Osteocyte (in vitro differentiated cells): ENCODE measurements around the gene USP15. TPM values are rescaled to one million over a fixed set of nuclear protein-coding genes. Genes with fewer than 3 reads are reported as not detected.

Experiments
- DNase-seq: peaks from one replicate; pipeline ENCODE4 v3.0.0; 2021; ENCODE audit warnings: mixed read lengths; ENCODE audit not compliant: unreplicated experiment; ENCODE audit errors: extremely low spot score
- H3K27ac Mint-ChIP-seq: one replicate; pipeline ENCODE4 v1.8.0; 2021; ENCODE audit warnings: mild to moderate bottlenecking, mixed read lengths; ENCODE audit not compliant: unreplicated experiment
- H3K27me3 Mint-ChIP-seq: one replicate; pipeline ENCODE4 v1.8.0; 2021; ENCODE audit warnings: mixed read lengths; ENCODE audit not compliant: unreplicated experiment
- H3K36me3 Mint-ChIP-seq: one replicate; pipeline ENCODE4 v1.8.0; 2021; ENCODE audit warnings: mixed read lengths; ENCODE audit not compliant: unreplicated experiment
- H3K4me1 Mint-ChIP-seq: one replicate; pipeline ENCODE4 v1.8.0; 2021; ENCODE audit warnings: mixed read lengths; ENCODE audit not compliant: unreplicated experiment
- H3K4me3 Mint-ChIP-seq: one replicate; pipeline ENCODE4 v1.8.0; 2021; ENCODE audit warnings: mild to moderate bottlenecking, moderate library complexity, mixed read lengths; ENCODE audit not compliant: unreplicated experiment
- H3K9me3 Mint-ChIP-seq: one replicate; pipeline ENCODE4 v1.8.0; 2021; ENCODE audit warnings: mixed read lengths; ENCODE audit not compliant: unreplicated experiment
- total RNA-seq: library from RNA; stranded (reverse); gene quantifications from 2 replicates; pipeline ENCODE4 v1.2.1, GENCODE V29; 2021
- TF ChIP-seq, protein P1 (sequence below): fragments of 200-600 bp; sonication (generic); IDR thresholded peaks from 2 replicates; pipeline ENCODE4 v1.5.0; 2021; ENCODE audit warnings: antibody characterized with exemption, mild to moderate bottlenecking, moderate library complexity

Gene USP15
- total RNA-seq, 1 donor from 2014 or later: 45.0 TPM

DNA sequence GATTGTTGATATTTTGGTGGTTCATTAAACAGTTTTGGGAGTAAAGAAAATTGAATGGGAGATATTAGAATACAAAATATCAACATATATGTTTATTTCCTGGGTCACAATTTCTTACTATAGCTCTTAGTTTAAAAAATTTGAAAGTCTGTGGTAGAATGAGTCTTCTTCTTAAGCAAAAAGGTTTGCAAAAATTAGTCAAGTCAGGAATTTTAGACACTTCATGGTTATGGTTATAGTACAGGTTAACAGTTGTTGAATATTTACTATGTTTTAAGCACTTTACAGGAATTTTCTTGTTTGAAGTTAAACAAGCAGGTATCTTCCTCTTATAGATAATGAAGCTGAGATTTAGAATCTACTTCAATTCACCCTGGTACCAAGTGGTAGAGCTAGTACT is 56.8 kb downstream of the USP15 start:
- no peak overlapping the region for H3K27ac Mint-ChIP-seq
- peaks cover 17% of the 10 kb centered on the region for H3K36me3 Mint-ChIP-seq
- no peak for DNase-seq
- H3K27me3 Mint-ChIP-seq: no peaks in the 10 kb centered on the region
- TF ChIP-seq, protein P1, sequence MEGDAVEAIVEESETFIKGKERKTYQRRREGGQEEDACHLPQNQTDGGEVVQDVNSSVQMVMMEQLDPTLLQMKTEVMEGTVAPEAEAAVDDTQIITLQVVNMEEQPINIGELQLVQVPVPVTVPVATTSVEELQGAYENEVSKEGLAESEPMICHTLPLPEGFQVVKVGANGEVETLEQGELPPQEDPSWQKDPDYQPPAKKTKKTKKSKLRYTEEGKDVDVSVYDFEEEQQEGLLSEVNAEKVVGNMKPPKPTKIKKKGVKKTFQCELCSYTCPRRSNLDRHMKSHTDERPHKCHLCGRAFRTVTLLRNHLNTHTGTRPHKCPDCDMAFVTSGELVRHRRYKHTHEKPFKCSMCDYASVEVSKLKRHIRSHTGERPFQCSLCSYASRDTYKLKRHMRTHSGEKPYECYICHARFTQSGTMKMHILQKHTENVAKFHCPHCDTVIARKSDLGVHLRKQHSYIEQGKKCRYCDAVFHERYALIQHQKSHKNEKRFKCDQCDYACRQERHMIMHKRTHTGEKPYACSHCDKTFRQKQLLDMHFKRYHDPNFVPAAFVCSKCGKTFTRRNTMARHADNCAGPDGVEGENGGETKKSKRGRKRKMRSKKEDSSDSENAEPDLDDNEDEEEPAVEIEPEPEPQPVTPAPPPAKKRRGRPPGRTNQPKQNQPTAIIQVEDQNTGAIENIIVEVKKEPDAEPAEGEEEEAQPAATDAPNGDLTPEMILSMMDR: no peak
- peaks cover 2% of the 10 kb centered on the region for H3K4me1 Mint-ChIP-seq
- H3K4me3 Mint-ChIP-seq: no peak overlapping the region
- H3K9me3 Mint-ChIP-seq: no peaks in the 10 kb centered on the region

DNA sequence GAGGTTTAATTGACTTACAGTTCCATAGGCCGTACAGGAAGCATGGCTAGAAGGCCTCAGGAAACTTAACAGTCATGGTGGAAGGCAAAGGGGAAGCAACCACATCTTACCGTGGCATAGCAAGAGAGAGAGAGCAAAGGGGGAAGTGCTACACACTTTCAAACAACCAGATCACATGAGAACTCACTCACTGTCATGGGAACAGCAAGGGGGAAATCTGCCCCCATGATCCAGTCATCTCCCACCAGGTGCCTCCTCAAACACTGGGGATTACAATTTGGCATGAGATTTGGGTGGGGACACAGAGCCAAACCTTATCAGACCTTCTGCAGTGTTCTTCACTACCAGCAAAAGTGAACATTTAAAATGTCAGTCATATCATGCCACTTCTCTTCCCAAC is 58.9 kb downstream of the USP15 start:
- DNase-seq: no peak
- H3K36me3 Mint-ChIP-seq: peaks cover 26% of the 10 kb centered on the region

DNA sequence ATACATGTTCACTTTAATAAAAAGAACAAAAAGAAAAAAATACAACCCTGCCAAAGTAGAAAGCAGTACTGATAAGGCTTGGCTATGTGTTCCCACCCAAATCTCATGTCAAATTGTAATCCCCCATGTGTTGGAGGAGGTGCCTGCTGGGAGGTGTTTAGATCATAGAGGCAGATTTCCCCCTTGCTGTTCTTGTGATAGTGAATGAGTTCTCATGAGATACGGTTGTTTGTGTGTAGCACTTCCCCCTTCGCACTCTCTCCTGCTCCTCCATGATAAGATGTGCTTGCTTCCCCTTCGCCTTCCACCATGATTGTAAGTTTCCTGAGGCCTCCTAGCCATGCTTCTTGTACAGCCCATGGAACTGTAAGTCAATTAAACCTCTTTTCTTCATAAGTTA is 59.9 kb downstream of the USP15 start:
- Mint-ChIP-seq H3K27ac (no peak overlapping the region), H3K27me3 (no peaks in the 10 kb centered on the region), H3K4me1 (no peaks in the 10 kb centered on the region), H3K4me3 (no peak overlapping the region), H3K9me3 (no peaks in the 10 kb centered on the region), H3K36me3 (peaks cover 26% of the 10 kb centered on the region)
- TF ChIP-seq, protein P1: no peak
- no peak for DNase-seq

More for the DNA sequence above, 58.9 kb downstream of the USP15 start:
- Mint-ChIP-seq H3K9me3 (no peaks in the 10 kb centered on the region), H3K27ac (no peak overlapping the region), H3K4me1 (no peaks in the 10 kb centered on the region), H3K27me3 (no peaks in the 10 kb centered on the region), H3K4me3 (no peak overlapping the region)
- TF ChIP-seq, protein P1: no peak

DNA sequence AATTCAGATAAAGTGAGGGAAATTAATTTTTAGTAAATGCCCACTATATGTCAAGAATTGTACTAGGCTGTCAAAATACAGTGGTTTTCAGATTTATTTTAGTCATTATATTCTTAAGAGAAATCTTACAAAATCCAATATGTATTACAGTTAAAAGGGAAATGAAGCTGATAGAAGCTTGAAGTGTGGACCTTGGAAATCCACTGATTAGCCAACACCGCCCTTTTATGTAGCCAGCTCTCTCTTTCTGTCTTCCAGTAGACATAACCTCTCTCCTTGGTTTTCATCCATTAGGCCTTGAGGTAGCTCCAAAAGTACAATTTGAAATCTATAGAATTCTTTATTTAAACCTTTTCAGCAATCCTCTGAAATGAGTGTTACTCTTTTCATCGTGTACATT is 63.2 kb downstream of the USP15 start:
- Mint-ChIP-seq H3K36me3 (peaks cover 20% of the 10 kb centered on the region), H3K9me3 (no peaks in the 10 kb centered on the region), H3K4me1 (no peaks in the 10 kb centered on the region), H3K4me3 (no peak overlapping the region), H3K27me3 (no peaks in the 10 kb centered on the region), H3K27ac (no peak overlapping the region)
- DNase-seq: no peak
- TF ChIP-seq, protein P1: no peak

DNA sequence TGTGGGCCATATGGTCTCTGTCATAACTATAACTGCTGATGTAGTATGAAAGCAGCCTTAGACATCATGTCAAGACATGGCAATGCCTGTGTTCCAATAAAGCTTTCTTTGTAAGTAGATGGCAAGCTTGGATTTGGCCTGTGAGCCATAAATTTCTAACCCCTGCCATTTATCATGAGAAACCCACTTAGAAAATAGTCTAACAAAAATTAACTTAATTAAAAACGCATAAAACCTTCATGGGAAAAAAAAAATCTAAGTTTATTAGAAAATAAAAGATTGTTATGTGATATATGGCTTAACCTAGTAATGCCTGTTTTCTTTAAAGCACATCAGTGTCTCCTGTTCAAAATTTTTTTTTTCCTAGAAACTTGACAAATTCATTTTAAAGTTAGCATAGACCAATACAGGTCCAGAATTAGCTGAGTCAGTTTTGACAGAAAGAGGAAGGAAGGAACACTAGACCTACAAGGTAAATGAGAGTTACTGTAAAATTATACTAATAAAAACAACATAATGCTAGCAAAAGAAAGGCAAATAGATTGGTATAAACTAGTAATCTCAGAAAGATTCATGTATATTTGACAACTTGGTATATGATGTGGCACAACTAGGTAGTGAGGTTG is 68.2 kb downstream of the USP15 start:
- H3K27me3 Mint-ChIP-seq: no peaks in the 10 kb centered on the region
- TF ChIP-seq, protein P1: no peak
- no peak for DNase-seq
- peaks cover 6% of the 10 kb centered on the region for H3K4me1 Mint-ChIP-seq
- no peak overlapping the region for H3K4me3 Mint-ChIP-seq
- H3K27ac Mint-ChIP-seq: no peak overlapping the region
- no peaks in the 10 kb centered on the region for H3K9me3 Mint-ChIP-seq
- H3K36me3 Mint-ChIP-seq: peaks cover 9% of the 10 kb centered on the region
